Heart left ventricle (tissue), 13 donors: ENCODE data around the gene SMARCA1.

Source experiments
- CTCF ChIP-seq, 12 donors: fragments of 200-600 bp; sonication (generic) in 4 of 12; IDR thresholded peaks; one replicate each; pipeline versions ENCODE4 v1.5.0 to v1.8.0; 2018 to 2022; ENCODE audit warnings: antibody characterized with exemption in 12 of 12, mild to moderate bottlenecking in 5 of 12
- POLR2A ChIP-seq, 2 donors: fragments of 450-650 bp; IDR thresholded peaks; one replicate each; pipeline ENCODE4 v1.6.1; 2017; ENCODE audit warnings: antibody characterized with exemption in 2 of 2, mild to moderate bottlenecking in 2 of 2, moderate library complexity in 2 of 2
- donor health status: ischemic (EF 13 %, LVEDD 7.1; RV severe dilation, severe dysfunction).
- donor health status: DM: no; HTN: yes; CAD: no.
- donor health status: DM: no; HTN: no; CAD: no.
- donor health status: ischemic (EF 25% LVEDD 6.9; RV normal size, moderate dysfunction).
- donor health status: ischemic (EF 25% LVEDD 5.7; RV mildly dilated, moderate dysfunction).
- donor health status: ischemic (EF 35%, LVEDD 5.7; RV mildly dilated, moderate dysfunction).
- donor health status: nonischemic (EF 11% LVEDD 7.7; RV severe dilation, severe dysfunction).
- donor health status: DM: yes; HTN: yes; CAD: no.
- donor health status: PGD.
- donor health status: ischemic (EF 29% LVEDD 5.4; RV normal size, mild dysfunction).
- donor health status: nonischemic (EF 23%, LVEDD 6.1; RV moderate dilation, normal function).

- TF ChIP-seq POLR2A (IDR thresholded peaks at IDR 0.05) (no peak), CTCF (IDR thresholded peaks at IDR 0.05) (no peak)
Measured at GRCh38 chrX:129553619-129554288, 30.5 kb upstream of the SMARCA1 start.
